Hematopoietic multipotent progenitor cell treated with erythropoietin and hydrocortisone succinate and interleukin-3 and kit ligand, for 17 days (in vitro differentiated cells): Measurements from ENCODE around the gene UNC5CL.
"Not testable (repeated sequence)": the region's sequence is repeated elsewhere in the genome, so short reads cannot be mapped to it uniquely, and the experiment has no call there.

Source experiments
- DNase-seq: peaks from one replicate; pipeline ENCODE4 v3.0.0-alpha.2; 2015; ENCODE audit warnings: low spot score

UNC5CL gene

GRCh38 chr6:41037107-41037900, 1.7 kb downstream of the UNC5CL start:
- no peak for DNase-seq

GRCh38 chr6:41036601-41037000, 2.4 kb downstream of the UNC5CL start:
- DNase-seq, result no peak

GRCh38 chr6:41036186-41036585, 2.8 kb downstream of the UNC5CL start:
- DNase-seq, result no peak

- no peak for DNase-seq
Measured at GRCh38 chr6:41033776-41034175, 5.2 kb downstream of the UNC5CL start.

- DNase-seq, result no peak
Measured at GRCh38 chr6:41032830-41033229, 6.2 kb downstream of the UNC5CL start.

- DNase-seq, result no peak
Measured at GRCh38 chr6:41028561-41029412, 10.2 kb downstream of the UNC5CL start.

- peak; percentile 90 for DNase-seq
Measured at GRCh38 chr6:41027799-41028560, 11.0 kb downstream of the UNC5CL start.

GRCh38 chr6:41027241-41027640, 11.8 kb downstream of the UNC5CL start:
- no peak for DNase-seq

GRCh38 chr6:41025966-41026530, 13.0 kb downstream of the UNC5CL start:
- DNase-seq, result no peak

GRCh38 chr6:41023114-41023513, 15.9 kb downstream of the UNC5CL start:
- DNase-seq, result no peak

GRCh38 chr6:41022294-41022693, 16.7 kb downstream of the UNC5CL start:
- no peak for DNase-seq

GRCh38 chr6:41021832-41022231, 17.2 kb downstream of the UNC5CL start:
- no peak for DNase-seq

GRCh38 chr6:41017663-41018062, 21.4 kb downstream of the UNC5CL start:
- no peak for DNase-seq

- DNase-seq, result not testable (repeated sequence)
Measured at GRCh38 chr6:41015860-41016259, 23.2 kb downstream of the UNC5CL start.

GRCh38 chr6:41014780-41015179, 24.2 kb downstream of the UNC5CL start:
- DNase-seq, result no peak

- no peak for DNase-seq
Measured at GRCh38 chr6:41013466-41014153, 25.4 kb downstream of the UNC5CL start.

- no peak for DNase-seq
Measured at GRCh38 chr6:41011673-41012072, 27.3 kb downstream of the UNC5CL start.

- DNase-seq, result no peak
Measured at GRCh38 chr6:41009669-41010068, 29.4 kb downstream of the UNC5CL start.

- no peak for DNase-seq
Measured at GRCh38 chr6:41008011-41008410, 31.0 kb downstream of the UNC5CL start.

- DNase-seq, result not testable (repeated sequence)
Measured at GRCh38 chr6:41006980-41007379, 32.0 kb downstream of the UNC5CL start.

GRCh38 chr6:41006217-41006616, 32.8 kb downstream of the UNC5CL start:
- peak; percentile 87 for DNase-seq
